HEK293 (cell line): ENCODE results near the gene ATF5.

Source experiments
- CTCF ChIA-PET: fragments of 350-600 bp; formaldehyde crosslinking; extraction: SDS; loops from one replicate; lab custom pipeline; 2021; ENCODE audit warnings: antibody characterized with exemption; lab: Yijun Ruan, JAX
- POLR2A ChIA-PET: fragments of 300-600 bp; formaldehyde crosslinking; extraction: SDS; loops from one replicate; lab custom pipeline; 2020; ENCODE audit warnings: antibody characterized with exemption, inconsistent platforms; lab: Yijun Ruan, JAX
- H3K27ac ChIP-seq: fragments of 200-500 bp; sonication (Bioruptor generic); 2 replicates; pipeline ENCODE4 v1.5.1; 2014; ENCODE audit warnings: low read depth, low read length, control low read depth, inconsistent platforms; ENCODE audit errors: extremely low read depth
- H3K36me3 ChIP-seq, 2 experiments: fragments of 200-500 bp in 1 of 2; sonication (Bioruptor generic) in 1 of 2; 1 replicate in 1 of 2; 2 replicates in 1 of 2; pipeline ENCODE4 v1.5.1; 2014 to 2017; ENCODE audit warnings: inconsistent platforms in 2 of 2, low read length in 2 of 2; ENCODE audit not compliant: control insufficient read depth in 2 of 2, insufficient read depth in 1 of 2
- H3K4me1 ChIP-seq: fragments of 200-500 bp; sonication (Bioruptor generic); 2 replicates; pipeline ENCODE4 v1.5.1; 2014; ENCODE audit warnings: mild to moderate bottlenecking, low read length, inconsistent platforms; ENCODE audit not compliant: control insufficient read depth, insufficient read depth
- H3K4me3 ChIP-seq: 2 replicates; pipeline ENCODE4 v1.5.1; 2011; ENCODE audit warnings: low read depth, mild to moderate bottlenecking, control low read depth, low read length, moderate library complexity
- H3K9me3 ChIP-seq: fragments of 200-500 bp; sonication (Bioruptor generic); 2 replicates; pipeline ENCODE4 v1.5.1; 2014; ENCODE audit warnings: low read depth, low read length, inconsistent platforms; ENCODE audit not compliant: control insufficient read depth, insufficient read depth
- HOXD13 ChIP-seq: sonication (generic); formaldehyde crosslinking; IDR thresholded peaks from 2 replicates; pipeline ENCODE4 v1.8.0; 2022; ENCODE audit warnings: missing genetic modification reagents, borderline replicate concordance
- KLF1 ChIP-seq: fragments of 450-650 bp; formaldehyde crosslinking; IDR thresholded peaks from 2 replicates; pipeline ENCODE4 v1.5.1; 2016; ENCODE audit warnings: missing biosample characterization, missing genetic modification characterization
- OVOL3 ChIP-seq: fragments of 450-650 bp; formaldehyde crosslinking; IDR thresholded peaks from 2 replicates; pipeline ENCODE4 v1.5.1; 2016; ENCODE audit warnings: missing biosample characterization, missing genetic modification characterization
- PRDM4 ChIP-seq: fragments of 450-650 bp; formaldehyde crosslinking; IDR thresholded peaks from 2 replicates; pipeline ENCODE4 v1.5.1; 2017; ENCODE audit warnings: missing biosample characterization, missing genetic modification characterization
- REPIN1 ChIP-seq: fragments of 450-650 bp; formaldehyde crosslinking; IDR thresholded peaks from 2 replicates; pipeline ENCODE4 v1.5.1; 2017; ENCODE audit warnings: missing biosample characterization, missing genetic modification characterization, low read depth
- SCRT1 ChIP-seq: fragments of 450-650 bp; formaldehyde crosslinking; IDR thresholded peaks from 2 replicates; pipeline ENCODE4 v1.5.1; 2016; ENCODE audit warnings: missing biosample characterization, missing genetic modification characterization, borderline replicate concordance
- ZBTB6 ChIP-seq: fragments of 450-650 bp; formaldehyde crosslinking; IDR thresholded peaks from 2 replicates; pipeline ENCODE4 v1.5.1; 2017; ENCODE audit warnings: missing biosample characterization, missing genetic modification characterization
- ZNF223 ChIP-seq: fragments of 450-650 bp; formaldehyde crosslinking; IDR thresholded peaks from 2 replicates; pipeline ENCODE4 v1.5.1; 2016; ENCODE audit warnings: missing biosample characterization, missing genetic modification characterization
- ZNF302 ChIP-seq: fragments of 450-650 bp; formaldehyde crosslinking; IDR thresholded peaks from 2 replicates; pipeline ENCODE4 v1.5.1; 2016; ENCODE audit warnings: missing biosample characterization, missing genetic modification characterization, low read depth
- ZNF324 ChIP-seq: fragments of 450-650 bp; formaldehyde crosslinking; IDR thresholded peaks from 2 replicates; pipeline ENCODE4 v1.5.1; 2016; ENCODE audit warnings: missing biosample characterization, missing genetic modification characterization
- ZNF366 ChIP-seq: fragments of 450-650 bp; formaldehyde crosslinking; conservative IDR thresholded peaks from 2 replicates; pipeline ENCODE4 v1.5.1; 2016; ENCODE audit warnings: missing biosample characterization, missing genetic modification characterization
- ZNF394 ChIP-seq: fragments of 450-650 bp; formaldehyde crosslinking; IDR thresholded peaks from 2 replicates; pipeline ENCODE4 v1.5.1; 2016; ENCODE audit warnings: missing biosample characterization, missing genetic modification characterization, mild to moderate bottlenecking, moderate library complexity, borderline replicate concordance
- ZNF561 ChIP-seq: fragments of 450-650 bp; IDR thresholded peaks from 2 replicates; pipeline ENCODE4 v1.5.1; 2018; ENCODE audit warnings: missing biosample characterization, missing genetic modification characterization, borderline replicate concordance
- ZNF580 ChIP-seq: fragments of 450-650 bp; formaldehyde crosslinking; IDR thresholded peaks from 2 replicates; pipeline ENCODE4 v1.5.1; 2016; ENCODE audit warnings: missing biosample characterization, missing genetic modification characterization
- TF ChIP-seq, protein P1 (sequence below): fragments of 450-650 bp; formaldehyde crosslinking; IDR thresholded peaks from 2 replicates; pipeline ENCODE4 v1.5.1; 2016; ENCODE audit warnings: missing biosample characterization, missing genetic modification characterization
- TF ChIP-seq, protein P2 (sequence below): fragments of 450-650 bp; formaldehyde crosslinking; IDR thresholded peaks from 2 replicates; pipeline ENCODE4 v1.5.1; 2016; ENCODE audit warnings: missing biosample characterization, missing genetic modification characterization
- TF ChIP-seq, protein P3 (sequence below): fragments of 450-650 bp; formaldehyde crosslinking; IDR thresholded peaks from 2 replicates; pipeline ENCODE4 v1.5.1; 2016; ENCODE audit warnings: missing biosample characterization, missing genetic modification characterization
- TF ChIP-seq, protein P4 (sequence below): fragments of 450-650 bp; formaldehyde crosslinking; IDR thresholded peaks from 2 replicates; pipeline ENCODE4 v1.5.1; 2017; ENCODE audit warnings: missing biosample characterization, missing genetic modification characterization
- TF ChIP-seq, protein P5 (sequence below): fragments of 450-650 bp; formaldehyde crosslinking; IDR thresholded peaks from 2 replicates; pipeline ENCODE4 v1.5.1; 2016; ENCODE audit warnings: missing biosample characterization, missing genetic modification characterization

Gene ATF5, protein sequence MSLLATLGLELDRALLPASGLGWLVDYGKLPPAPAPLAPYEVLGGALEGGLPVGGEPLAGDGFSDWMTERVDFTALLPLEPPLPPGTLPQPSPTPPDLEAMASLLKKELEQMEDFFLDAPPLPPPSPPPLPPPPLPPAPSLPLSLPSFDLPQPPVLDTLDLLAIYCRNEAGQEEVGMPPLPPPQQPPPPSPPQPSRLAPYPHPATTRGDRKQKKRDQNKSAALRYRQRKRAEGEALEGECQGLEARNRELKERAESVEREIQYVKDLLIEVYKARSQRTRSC

DNA sequence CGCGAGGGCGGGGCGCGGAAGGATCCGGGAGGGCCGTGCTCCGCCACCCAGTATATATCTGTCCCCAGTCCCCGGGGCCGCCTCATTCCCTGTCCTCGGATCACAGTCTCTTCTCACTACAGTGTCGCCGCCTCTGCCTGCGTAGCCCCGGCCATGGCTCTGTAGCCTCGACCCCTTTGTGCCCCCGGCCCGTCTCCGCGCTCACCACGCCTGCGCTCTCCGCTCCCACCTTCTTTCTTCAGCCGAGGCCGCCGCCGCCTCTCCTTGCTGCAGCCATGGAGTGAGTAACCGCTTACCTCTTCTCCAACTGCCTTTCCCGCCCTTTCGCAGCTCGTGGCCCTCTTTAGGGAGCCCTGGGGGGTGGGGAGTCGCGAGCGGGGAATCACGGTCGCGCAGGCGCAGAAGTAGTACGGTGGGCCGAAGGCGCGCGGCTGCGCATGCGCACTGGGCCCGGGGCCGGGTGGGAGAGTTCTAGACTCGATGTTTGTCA, at the start of gene ATF5, which contains the start of gene NUP62:
Gene ATF5, plus strand, starts transcription at position 85 of the 490 bp plus-strand sequence. CDS start 1,646 bp downstream, outside the sequence.
Gene NUP62, minus strand, starts transcription at position 384 of the 490 bp plus-strand sequence. CDS start 19,697 bp downstream, outside the sequence.
- Histone ChIP-seq H3K9me3 (no peaks in the 10 kb centered on the region), H3K36me3 (peaks cover 35 to 46% of the 10 kb centered on the region in 2 experiments), H3K4me3 (peak within 1 kb of the TSS; percentile 85), H3K27ac (peak within 1 kb of the TSS; percentile 99), H3K4me1 (peaks cover 9% of the 10 kb centered on the region)
- ChIA-PET POLR2A (interaction anchor here (0.5 to 3.2 kb wide), 38 partner anchors 8 to 729 kb away, joined by 3 to 41 read pairs (median 6); partner anchors contain the start of genes AKT1S1, ALDH16A1, AP2A1 and FUZ), CTCF (interaction anchor here (0.6 to 3.6 kb wide), 8 partner anchors 9 to 177 kb away, joined by 3 to 29 read pairs (median 4); no protein-coding TSS in a partner anchor)
- TF ChIP-seq ZNF223 (tag by site-specific recombination), result no peak
- TF ChIP-seq ZNF324, result peak; percentile 79; the same call in 1 of the 2 replicates
- TF ChIP-seq ZBTB6 (tag by site-specific recombination), result peak; percentile 33
- TF ChIP-seq ZNF580 (tag by site-specific recombination), result peak; percentile 34; the same call in 1 of the 2 replicates
- TF ChIP-seq ZNF302, result peak; percentile 16; the same call in 1 of the 2 replicates
- TF ChIP-seq, protein P1, sequence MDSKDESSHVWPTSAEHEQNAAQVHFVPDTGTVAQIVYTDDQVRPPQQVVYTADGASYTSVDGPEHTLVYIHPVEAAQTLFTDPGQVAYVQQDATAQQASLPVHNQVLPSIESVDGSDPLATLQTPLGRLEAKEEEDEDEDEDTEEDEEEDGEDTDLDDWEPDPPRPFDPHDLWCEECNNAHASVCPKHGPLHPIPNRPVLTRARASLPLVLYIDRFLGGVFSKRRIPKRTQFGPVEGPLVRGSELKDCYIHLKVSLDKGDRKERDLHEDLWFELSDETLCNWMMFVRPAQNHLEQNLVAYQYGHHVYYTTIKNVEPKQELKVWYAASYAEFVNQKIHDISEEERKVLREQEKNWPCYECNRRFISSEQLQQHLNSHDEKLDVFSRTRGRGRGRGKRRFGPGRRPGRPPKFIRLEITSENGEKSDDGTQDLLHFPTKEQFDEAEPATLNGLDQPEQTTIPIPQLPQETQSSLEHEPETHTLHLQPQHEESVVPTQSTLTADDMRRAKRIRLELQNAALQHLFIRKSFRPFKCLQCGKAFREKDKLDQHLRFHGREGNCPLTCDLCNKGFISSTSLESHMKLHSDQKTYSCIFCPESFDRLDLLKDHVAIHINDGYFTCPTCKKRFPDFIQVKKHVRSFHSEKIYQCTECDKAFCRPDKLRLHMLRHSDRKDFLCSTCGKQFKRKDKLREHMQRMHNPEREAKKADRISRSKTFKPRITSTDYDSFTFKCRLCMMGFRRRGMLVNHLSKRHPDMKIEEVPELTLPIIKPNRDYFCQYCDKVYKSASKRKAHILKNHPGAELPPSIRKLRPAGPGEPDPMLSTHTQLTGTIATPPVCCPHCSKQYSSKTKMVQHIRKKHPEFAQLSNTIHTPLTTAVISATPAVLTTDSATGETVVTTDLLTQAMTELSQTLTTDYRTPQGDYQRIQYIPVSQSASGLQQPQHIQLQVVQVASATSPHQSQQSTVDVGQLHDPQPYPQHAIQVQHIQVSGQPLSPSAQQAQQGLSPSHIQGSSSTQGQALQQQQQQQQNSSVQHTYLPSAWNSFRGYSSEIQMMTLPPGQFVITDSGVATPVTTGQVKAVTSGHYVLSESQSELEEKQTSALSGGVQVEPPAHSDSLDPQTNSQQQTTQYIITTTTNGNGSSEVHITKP, result peak; percentile 7; the same call in 1 of the 2 replicates
- TF ChIP-seq HOXD13 (CRISPR knock-in tag), result peak; percentile 39; the same call in 1 of the 2 replicates
- peak; percentile 72; the same call in 1 of the 2 replicates for TF ChIP-seq ZNF394
- peak; percentile 81 for TF ChIP-seq KLF1 (tag by site-specific recombination)
- TF ChIP-seq ZNF366 (tag by site-specific recombination), result 0 out of 2 replicates have a peak, but pooled peaks have one; percentile 3
- TF ChIP-seq SCRT1, result 0 out of 2 replicates have a peak, but pooled peaks have one; percentile 8
- TF ChIP-seq, protein P2, sequence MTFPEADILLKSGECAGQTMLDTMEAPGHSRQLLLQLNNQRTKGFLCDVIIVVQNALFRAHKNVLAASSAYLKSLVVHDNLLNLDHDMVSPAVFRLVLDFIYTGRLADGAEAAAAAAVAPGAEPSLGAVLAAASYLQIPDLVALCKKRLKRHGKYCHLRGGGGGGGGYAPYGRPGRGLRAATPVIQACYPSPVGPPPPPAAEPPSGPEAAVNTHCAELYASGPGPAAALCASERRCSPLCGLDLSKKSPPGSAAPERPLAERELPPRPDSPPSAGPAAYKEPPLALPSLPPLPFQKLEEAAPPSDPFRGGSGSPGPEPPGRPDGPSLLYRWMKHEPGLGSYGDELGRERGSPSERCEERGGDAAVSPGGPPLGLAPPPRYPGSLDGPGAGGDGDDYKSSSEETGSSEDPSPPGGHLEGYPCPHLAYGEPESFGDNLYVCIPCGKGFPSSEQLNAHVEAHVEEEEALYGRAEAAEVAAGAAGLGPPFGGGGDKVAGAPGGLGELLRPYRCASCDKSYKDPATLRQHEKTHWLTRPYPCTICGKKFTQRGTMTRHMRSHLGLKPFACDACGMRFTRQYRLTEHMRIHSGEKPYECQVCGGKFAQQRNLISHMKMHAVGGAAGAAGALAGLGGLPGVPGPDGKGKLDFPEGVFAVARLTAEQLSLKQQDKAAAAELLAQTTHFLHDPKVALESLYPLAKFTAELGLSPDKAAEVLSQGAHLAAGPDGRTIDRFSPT, result no peak
- 0 out of 2 replicates have a peak, but pooled peaks have one; percentile 16 for TF ChIP-seq ZNF561
- TF ChIP-seq, protein P3, sequence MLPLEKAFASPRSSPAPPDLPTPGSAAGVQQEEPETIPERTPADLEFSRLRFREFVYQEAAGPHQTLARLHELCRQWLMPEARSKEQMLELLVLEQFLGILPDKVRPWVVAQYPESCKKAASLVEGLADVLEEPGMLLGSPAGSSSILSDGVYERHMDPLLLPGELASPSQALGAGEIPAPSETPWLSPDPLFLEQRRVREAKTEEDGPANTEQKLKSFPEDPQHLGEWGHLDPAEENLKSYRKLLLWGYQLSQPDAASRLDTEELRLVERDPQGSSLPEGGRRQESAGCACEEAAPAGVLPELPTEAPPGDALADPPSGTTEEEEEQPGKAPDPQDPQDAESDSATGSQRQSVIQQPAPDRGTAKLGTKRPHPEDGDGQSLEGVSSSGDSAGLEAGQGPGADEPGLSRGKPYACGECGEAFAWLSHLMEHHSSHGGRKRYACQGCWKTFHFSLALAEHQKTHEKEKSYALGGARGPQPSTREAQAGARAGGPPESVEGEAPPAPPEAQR, result peak; percentile 84
- TF ChIP-seq PRDM4 (tag by site-specific recombination), result peak; percentile 46; the same call in 1 of the 2 replicates
- peak; percentile 60; the same call in 1 of the 2 replicates for TF ChIP-seq OVOL3
- TF ChIP-seq, protein P4, sequence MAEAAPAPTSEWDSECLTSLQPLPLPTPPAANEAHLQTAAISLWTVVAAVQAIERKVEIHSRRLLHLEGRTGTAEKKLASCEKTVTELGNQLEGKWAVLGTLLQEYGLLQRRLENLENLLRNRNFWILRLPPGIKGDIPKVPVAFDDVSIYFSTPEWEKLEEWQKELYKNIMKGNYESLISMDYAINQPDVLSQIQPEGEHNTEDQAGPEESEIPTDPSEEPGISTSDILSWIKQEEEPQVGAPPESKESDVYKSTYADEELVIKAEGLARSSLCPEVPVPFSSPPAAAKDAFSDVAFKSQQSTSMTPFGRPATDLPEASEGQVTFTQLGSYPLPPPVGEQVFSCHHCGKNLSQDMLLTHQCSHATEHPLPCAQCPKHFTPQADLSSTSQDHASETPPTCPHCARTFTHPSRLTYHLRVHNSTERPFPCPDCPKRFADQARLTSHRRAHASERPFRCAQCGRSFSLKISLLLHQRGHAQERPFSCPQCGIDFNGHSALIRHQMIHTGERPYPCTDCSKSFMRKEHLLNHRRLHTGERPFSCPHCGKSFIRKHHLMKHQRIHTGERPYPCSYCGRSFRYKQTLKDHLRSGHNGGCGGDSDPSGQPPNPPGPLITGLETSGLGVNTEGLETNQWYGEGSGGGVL, result peak; percentile 43; the same call in 1 of the 2 replicates
- TF ChIP-seq, protein P5, sequence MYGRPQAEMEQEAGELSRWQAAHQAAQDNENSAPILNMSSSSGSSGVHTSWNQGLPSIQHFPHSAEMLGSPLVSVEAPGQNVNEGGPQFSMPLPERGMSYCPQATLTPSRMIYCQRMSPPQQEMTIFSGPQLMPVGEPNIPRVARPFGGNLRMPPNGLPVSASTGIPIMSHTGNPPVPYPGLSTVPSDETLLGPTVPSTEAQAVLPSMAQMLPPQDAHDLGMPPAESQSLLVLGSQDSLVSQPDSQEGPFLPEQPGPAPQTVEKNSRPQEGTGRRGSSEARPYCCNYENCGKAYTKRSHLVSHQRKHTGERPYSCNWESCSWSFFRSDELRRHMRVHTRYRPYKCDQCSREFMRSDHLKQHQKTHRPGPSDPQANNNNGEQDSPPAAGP (tag by site-specific recombination), result peak; percentile 71
- no peak for TF ChIP-seq REPIN1 (tag by site-specific recombination)
